OCI-LY7 (cell line): Measurements from ENCODE around the gene CDKN2AIPNL. TPM values are rescaled to one million over a fixed set of nuclear protein-coding genes. Genes with fewer than 3 reads are reported as not detected.

Source experiments
- BruUV-seq: library from RNA; stranded (reverse); fragments of 400-500 nt; replicated peaks from 2 replicates; lab custom pipeline; 2021; lab: Mats Ljungman, UMichigan
- CTCF ChIA-PET: fragments of 300-600 bp; sonication (Branson Sonifier 250); formaldehyde crosslinking; loops from one replicate; lab custom pipeline; 2022; ENCODE audit warnings: antibody characterized with exemption; ENCODE audit not compliant: unreplicated experiment; lab: Charles Lee
- POLR2A ChIA-PET: fragments of 300-600 bp; sonication (Branson Sonifier 250); formaldehyde crosslinking; loops from one replicate; lab custom pipeline; 2022; ENCODE audit warnings: antibody characterized with exemption; lab: Charles Lee
- DNase-seq: peaks from one replicate; pipeline ENCODE4 v3.0.0-alpha.2; 2015; ENCODE audit warnings: low spot score
- H2AFZ ChIP-seq: fragments of 200-600 bp; sonication (generic), shearing (Covaris generic); 2 replicates; pipeline ENCODE4 v1.6.1; 2014; ENCODE audit warnings: mild to moderate bottlenecking, antibody characterized with exemption, low read length, moderate library complexity
- H3K27ac ChIP-seq: fragments of 200-600 bp; sonication (generic); 2 replicates; pipeline ENCODE4 v1.5.1; 2014; ENCODE audit warnings: mixed run types, low read depth, mild to moderate bottlenecking, moderate library complexity, low read length, inconsistent platforms; ENCODE audit not compliant: poor library complexity, severe bottlenecking
- H3K36me3 ChIP-seq: fragments of 200-600 bp; sonication (generic); 2 replicates; pipeline ENCODE4 v1.6.1; 2014; ENCODE audit warnings: mild to moderate bottlenecking, antibody characterized with exemption, low read length, moderate library complexity, mixed read lengths; ENCODE audit not compliant: insufficient read depth
- H3K4me1 ChIP-seq: fragments of 200-600 bp; sonication (generic); 2 replicates; pipeline ENCODE4 v1.5.1; 2014; ENCODE audit warnings: mild to moderate bottlenecking, low read length; ENCODE audit not compliant: insufficient read depth, poor library complexity, severe bottlenecking
- H3K4me2 ChIP-seq: fragments of 200-600 bp; sonication (generic); 2 replicates; pipeline ENCODE4 v1.6.1; 2014; ENCODE audit warnings: mild to moderate bottlenecking, low read length
- H3K4me3 ChIP-seq: fragments of 200-600 bp; sonication (generic); 2 replicates; pipeline ENCODE4 v1.5.1; 2014; ENCODE audit warnings: mild to moderate bottlenecking, low read depth, low read length; ENCODE audit not compliant: poor library complexity, severe bottlenecking
- H3K79me2 ChIP-seq: fragments of 200-600 bp; sonication (generic); 2 replicates; pipeline ENCODE4 v1.6.1; 2016; ENCODE audit warnings: low read depth, mild to moderate bottlenecking, low read length, moderate library complexity, mixed read lengths; ENCODE audit not compliant: insufficient read depth
- H3K9me2 ChIP-seq: fragments of 200-600 bp; sonication (generic); 2 replicates; pipeline ENCODE4 v1.6.1; 2016; ENCODE audit warnings: mild to moderate bottlenecking, low read length, mixed read lengths; ENCODE audit not compliant: insufficient read depth
- H3K9me3 ChIP-seq: fragments of 200-600 bp; sonication (generic); 2 replicates; pipeline ENCODE4 v1.6.1; 2014; ENCODE audit warnings: mild to moderate bottlenecking, mixed run types, low read length, mixed read lengths
- H4K20me1 ChIP-seq: fragments of 200-600 bp; sonication (generic); 2 replicates; pipeline ENCODE4 v1.6.1; 2014; ENCODE audit warnings: mild to moderate bottlenecking, antibody characterized with exemption, low read length, moderate library complexity, mixed read lengths; ENCODE audit not compliant: insufficient read depth
- CTCF ChIP-seq: fragments of 200-600 bp; sonication (generic); conservative IDR thresholded peaks from 2 replicates; pipeline ENCODE4 v1.5.1; 2014; ENCODE audit warnings: mild to moderate bottlenecking, antibody characterized with exemption, low read length, moderate library complexity, mixed read lengths
- EZH2phosphoT487 ChIP-seq: fragments of 200-600 bp; sonication (generic); IDR thresholded peaks from 2 replicates; pipeline ENCODE4 v1.6.1; 2018; ENCODE audit warnings: low read depth, borderline replicate concordance, mild to moderate bottlenecking, mixed run types, antibody characterized with exemption, low read length, moderate library complexity, mixed read lengths
- intact Hi-C: fragments of 100-400 bp; cut with micrococcal nuclease; formaldehyde crosslinking; loops from one replicate; pipeline ENCODE4 v1.10.0; 2022; ENCODE audit not compliant: unreplicated experiment
- total RNA-seq, 2 experiments: library from RNA; depleted of rRNA in 1 of 2; stranded (reverse); fragments of >200 nt in 1 of 2; shearing (Covaris generic) in 1 of 2; gene quantifications; 2 replicates each; pipeline ENCODE4 v1.2.3, GENCODE V29; 2014 to 2022

The CDKN2AIPNL gene
- total RNA-seq, 2 experiments from 2014 or later: 45.7 to 47.8 TPM

GRCh38 chr5:134432677-134433359 is 21.1 kb upstream of the CDKN2AIPNL start:
- Histone ChIP-seq H3K4me3 (no peak overlapping the region), H3K27ac (no peak overlapping the region), H4K20me1 (no peaks in the 10 kb centered on the region), H3K4me1 (no peaks in the 10 kb centered on the region), H3K9me2 (no peaks in the 10 kb centered on the region), H3K9me3 (no peaks in the 10 kb centered on the region), H3K79me2 (no peaks in the 10 kb centered on the region), H3K4me2 (no peak overlapping the region), H3K36me3 (no peaks in the 10 kb centered on the region), H2AFZ (no peak overlapping the region)
- POLR2A ChIA-PET: interaction anchor here (0.7 to 0.8 kb wide), 2 partner anchors 12 to 42 kb away, joined by 3 read pairs; no protein-coding TSS in a partner anchor
- CTCF ChIA-PET: no interaction called here
- no peak for DNase-seq
- intact Hi-C loops: no loop called here
- no TSS peak for BruUV-seq
- TF ChIP-seq CTCF (no peak), EZH2phosphoT487 (no peak)

GRCh38 chr5:134432174-134432573 is 20.5 kb upstream of the CDKN2AIPNL start:
- TF ChIP-seq EZH2phosphoT487 (no peak), CTCF (no peak)
- intact Hi-C loops: no loop called here
- no peaks in the 10 kb centered on the region for H4K20me1 ChIP-seq
- H3K79me2 ChIP-seq: no peaks in the 10 kb centered on the region
- H3K9me2 ChIP-seq: no peaks in the 10 kb centered on the region
- no peak overlapping the region for H3K4me3 ChIP-seq
- BruUV-seq: no TSS peak
- ChIA-PET CTCF (no interaction called here), POLR2A (interaction anchor here (0.7 kb wide), 1 partner anchor 161 kb away, joined by 3 read pairs; no protein-coding TSS in a partner anchor)
- no peak overlapping the region for H3K4me2 ChIP-seq
- DNase-seq: no peak
- H2AFZ ChIP-seq: no peak overlapping the region
- no peaks in the 10 kb centered on the region for H3K9me3 ChIP-seq
- H3K36me3 ChIP-seq: no peaks in the 10 kb centered on the region
- no peaks in the 10 kb centered on the region for H3K4me1 ChIP-seq
- H3K27ac ChIP-seq: no peak overlapping the region

GRCh38 chr5:134430001-134430569 is 18.4 kb upstream of the CDKN2AIPNL start:
- POLR2A ChIA-PET: interaction anchor here (0.7 to 1.2 kb wide), 3 partner anchors 19 to 752 kb away, joined by 3 to 4 read pairs (median 3); partner anchors contain the start of gene CDKN2AIPNL
- H3K4me3 ChIP-seq: no peak overlapping the region
- intact Hi-C loops: no loop called here
- H3K9me3 ChIP-seq: no peaks in the 10 kb centered on the region
- H4K20me1 ChIP-seq: no peaks in the 10 kb centered on the region
- H3K79me2 ChIP-seq: no peaks in the 10 kb centered on the region
- H3K4me1 ChIP-seq: no peaks in the 10 kb centered on the region
- no peak overlapping the region for H2AFZ ChIP-seq
- CTCF ChIA-PET: no interaction called here
- no peaks in the 10 kb centered on the region for H3K36me3 ChIP-seq
- BruUV-seq: no TSS peak
- H3K4me2 ChIP-seq: no peak overlapping the region
- no peak for DNase-seq
- no peaks in the 10 kb centered on the region for H3K9me2 ChIP-seq
- TF ChIP-seq CTCF (no peak), EZH2phosphoT487 (no peak)
- H3K27ac ChIP-seq: no peak overlapping the region
